Ecto neural progenitor cell (in vitro differentiated cells): ENCODE data around the gene SERPIND1.
A peak's percentile ranks its signal among the peaks of the same experiment; 100 is the strongest.

Source experiments
- DNase-seq: peaks from one replicate; pipeline ENCODE4 v3.0.0-alpha.2; 2018; ENCODE audit warnings: low spot score

Gene SERPIND1

GRCh38 chr22:20792966-20793728 lies 19.2 kb downstream of the SERPIND1 start:
- no peak for DNase-seq

DNA sequence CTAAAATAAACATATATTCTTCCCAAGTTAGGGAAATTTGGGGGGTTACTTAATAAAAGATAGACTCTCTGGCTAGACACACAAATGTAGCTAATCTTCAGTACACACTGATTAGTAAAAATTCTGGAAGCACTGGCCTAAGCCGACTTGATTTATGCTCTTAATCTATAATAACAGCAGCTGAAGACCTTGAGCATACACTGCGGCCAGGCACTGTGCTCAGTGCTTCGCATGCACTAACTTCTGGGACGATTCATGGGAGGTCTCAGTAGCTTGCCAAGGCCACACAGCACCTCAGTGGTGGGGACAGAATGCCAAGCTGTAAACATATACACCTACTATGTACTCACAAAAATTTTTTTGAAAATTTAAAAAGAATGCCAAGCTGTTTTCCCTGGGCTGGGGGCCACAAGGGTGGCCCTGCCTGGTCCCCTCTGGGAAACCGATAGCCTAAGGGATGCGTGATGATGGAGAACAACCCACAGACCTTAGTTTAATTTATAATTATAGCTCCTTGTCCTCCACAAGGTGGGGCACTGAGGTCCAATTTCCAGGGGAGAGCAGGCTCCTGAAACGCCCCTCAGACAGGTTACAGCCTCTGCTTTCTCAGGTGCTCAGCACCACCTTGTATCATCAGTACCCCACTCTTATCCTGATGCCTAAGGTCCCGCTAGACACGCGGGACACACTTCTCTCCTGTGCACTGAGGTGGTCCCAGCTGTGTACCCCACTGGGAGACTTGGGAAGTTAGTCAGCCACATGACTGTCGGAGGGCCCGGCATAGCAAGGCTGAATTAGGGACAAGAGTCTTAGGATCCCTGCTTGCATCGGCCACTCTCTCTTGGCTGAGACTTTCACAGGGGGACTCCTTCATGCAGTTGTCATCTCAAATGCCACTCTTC lies 20.1 kb downstream of the SERPIND1 start:
- no peak for DNase-seq

DNA sequence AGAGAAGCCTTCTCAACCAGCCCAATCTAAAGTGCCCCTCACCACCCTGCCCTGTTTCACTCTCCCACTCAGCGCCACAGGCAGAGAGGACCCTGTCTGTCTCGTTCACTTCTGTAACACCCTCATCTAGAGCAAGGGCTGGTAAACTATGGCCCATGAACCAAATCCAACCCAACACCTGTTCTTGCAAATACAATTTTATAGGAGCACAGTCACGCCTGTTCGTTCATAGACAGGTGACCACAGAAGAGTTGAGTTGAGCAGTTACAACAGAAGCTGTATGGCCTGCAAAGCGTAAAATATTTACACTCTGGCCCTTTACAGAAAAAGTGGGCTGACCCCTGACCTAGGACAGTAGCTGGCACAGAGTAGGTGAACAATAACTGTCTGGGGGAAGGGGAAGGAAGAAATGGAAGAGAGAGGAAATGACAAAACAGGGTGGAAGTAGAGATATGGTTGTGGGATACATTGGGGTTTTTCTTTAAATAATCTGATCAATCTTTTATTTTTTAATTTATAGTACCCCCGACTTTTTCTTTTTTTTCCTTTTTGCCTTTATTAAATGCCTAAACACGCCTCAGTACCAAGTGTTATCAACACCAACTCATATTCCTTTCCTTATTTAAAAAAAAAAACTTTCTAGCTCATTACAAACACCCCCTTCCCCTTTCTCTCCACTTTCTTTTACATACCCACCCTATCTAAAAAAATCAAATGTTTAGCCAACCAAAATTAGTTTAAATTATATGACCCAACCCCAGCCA lies 20.9 kb downstream of the SERPIND1 start:
- DNase-seq, result no peak

GRCh38 chr22:20796731-20797130 lies 22.8 kb downstream of the SERPIND1 start:
- DNase-seq, result no peak

DNA sequence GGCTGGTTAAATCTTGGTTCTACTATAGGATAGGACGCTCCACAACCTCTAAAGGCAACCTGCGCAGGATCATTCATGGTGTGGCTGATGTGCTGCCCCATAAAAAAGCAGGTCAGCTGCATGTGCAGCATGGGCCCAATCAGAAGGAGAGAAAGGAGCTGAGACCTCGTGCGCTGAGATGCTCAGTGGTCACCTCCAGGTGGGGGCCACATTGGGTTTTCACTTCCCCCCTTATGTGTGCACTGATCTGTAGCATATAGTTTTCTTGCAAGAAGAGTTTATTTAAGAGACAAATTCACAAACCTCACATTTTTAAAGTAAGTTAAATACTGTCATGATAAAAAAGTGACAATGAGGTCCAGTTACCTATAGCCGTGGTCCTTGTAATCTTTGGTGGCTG lies 24.3 kb downstream of the SERPIND1 start:
- DNase-seq, result no peak

GRCh38 chr22:20798974-20799373 lies 25.1 kb downstream of the SERPIND1 start:
- DNase-seq, result no peak

DNA sequence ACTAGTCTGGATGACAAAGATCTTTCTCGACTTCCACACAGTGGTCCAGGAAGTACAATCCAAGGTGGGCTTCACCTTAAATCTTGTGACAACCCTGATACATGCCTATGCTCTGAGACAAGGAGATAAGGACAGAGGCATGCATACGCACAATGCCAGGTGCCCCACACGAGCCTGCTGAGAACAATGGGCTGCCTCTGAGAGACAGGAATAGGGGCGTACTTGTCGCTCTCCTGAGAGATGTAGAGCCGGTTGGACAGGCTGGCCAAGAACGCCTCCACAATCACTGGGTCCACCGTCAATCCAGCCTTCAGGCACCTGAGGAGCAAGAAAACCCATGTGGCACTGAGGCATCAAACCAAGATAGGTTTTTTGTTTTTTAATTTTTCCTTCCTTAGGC lies 25.5 kb downstream of the SERPIND1 start:
- DNase-seq, result no peak

DNA sequence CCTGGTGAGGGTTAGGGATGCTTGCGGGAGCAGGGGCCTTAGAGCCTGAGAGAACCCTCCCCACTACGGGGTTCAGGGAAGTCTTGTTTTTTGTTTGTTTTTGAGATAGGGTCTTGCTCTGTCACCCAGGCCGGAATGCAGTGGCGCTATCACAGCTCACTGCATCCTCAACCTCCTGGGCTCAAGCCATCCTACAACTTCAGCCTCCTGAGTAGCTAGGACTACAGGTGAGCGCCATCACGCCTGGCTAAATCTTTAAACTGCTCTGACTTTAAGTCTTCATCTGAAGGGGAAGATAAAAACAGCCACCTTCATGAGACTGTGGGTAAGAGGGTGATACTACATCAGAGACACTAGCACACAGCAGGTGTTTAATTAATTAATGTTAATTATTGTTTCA lies 28.5 kb downstream of the SERPIND1 start:
- DNase-seq, result no peak

GRCh38 chr22:20802922-20803553 lies 29.1 kb downstream of the SERPIND1 start:
- no peak for DNase-seq

GRCh38 chr22:20803696-20804324 lies 29.9 kb downstream of the SERPIND1 start:
- peak; percentile 55 for DNase-seq

GRCh38 chr22:20804650-20805049 lies 30.7 kb downstream of the SERPIND1 start:
- DNase-seq, result no peak

DNA sequence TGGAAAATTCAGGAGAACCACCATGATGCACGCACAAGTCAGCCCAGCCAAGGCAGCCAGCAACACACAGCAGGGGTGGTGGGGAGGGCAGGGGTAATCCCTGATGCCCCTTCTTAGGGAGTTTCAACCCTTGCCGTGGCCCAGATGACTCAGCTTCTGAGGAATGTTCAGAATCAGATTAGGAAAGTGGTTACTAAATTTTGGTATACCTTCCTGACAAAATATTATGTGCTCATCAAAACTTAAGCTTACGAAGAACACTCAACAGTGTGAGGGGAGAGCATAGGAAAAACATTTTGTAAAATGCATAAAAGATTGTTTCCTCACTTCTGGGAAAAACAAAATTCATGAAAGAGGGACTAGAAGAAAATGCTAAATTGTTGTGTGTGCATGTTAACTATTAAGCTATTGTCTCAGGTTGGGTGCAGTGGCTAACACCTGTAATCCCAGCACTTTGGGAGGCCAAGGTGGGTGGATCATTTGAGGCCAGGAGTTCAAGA lies 32.1 kb downstream of the SERPIND1 start:
- DNase-seq, result no peak

- no peak for DNase-seq
Measured at GRCh38 chr22:20807315-20807752, 33.4 kb downstream of the SERPIND1 start.

DNA sequence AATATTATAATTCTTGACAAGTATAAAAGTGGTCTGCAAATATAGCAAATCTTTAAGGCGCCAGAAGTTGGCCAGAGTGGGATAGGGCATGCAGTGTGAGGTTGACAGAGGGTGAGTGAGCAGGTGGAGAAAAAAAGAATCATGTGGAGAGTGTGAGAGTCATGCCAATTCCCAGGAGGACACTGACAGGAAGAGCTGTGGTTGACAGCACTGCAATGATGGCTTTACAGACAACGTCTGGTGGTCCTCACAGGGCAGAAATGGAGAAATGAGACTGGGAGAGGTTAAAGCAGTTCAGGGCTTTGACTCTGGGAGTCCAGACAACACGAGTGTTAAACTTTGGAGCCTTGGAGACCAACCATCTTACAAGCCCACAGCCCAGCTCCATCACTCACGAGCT lies 34.9 kb downstream of the SERPIND1 start:
- no peak for DNase-seq

DNA sequence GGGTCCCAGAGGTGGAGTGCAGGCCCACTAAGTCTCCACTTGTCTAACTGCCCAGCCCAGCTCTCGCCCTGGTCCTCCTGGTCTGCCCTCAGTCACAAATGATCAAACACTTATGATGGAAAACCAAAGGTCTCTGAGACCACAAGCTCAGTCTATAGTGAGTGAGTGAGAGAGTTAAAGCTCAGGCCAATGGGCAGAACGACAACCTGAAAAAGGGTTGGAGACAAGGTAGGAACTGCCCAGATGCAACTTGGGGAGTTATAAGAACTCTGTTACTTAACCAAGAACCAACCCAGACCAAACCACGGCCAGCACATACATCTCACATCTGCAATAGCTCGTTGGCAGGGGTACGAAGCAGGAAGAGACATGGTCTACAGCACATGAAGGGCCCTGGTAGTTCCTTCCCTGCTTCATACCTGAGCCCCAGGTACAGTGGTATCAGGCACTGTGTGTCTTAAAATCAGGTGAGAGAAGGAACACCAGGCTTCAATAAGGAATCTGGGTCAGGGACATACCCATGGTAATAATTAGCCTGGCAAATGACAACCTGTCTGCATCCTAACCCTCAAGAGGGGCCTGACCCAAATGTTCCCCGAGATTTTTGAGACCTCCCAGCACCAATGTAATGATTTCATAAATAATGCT lies 35.7 kb downstream of the SERPIND1 start:
- no peak for DNase-seq

DNA sequence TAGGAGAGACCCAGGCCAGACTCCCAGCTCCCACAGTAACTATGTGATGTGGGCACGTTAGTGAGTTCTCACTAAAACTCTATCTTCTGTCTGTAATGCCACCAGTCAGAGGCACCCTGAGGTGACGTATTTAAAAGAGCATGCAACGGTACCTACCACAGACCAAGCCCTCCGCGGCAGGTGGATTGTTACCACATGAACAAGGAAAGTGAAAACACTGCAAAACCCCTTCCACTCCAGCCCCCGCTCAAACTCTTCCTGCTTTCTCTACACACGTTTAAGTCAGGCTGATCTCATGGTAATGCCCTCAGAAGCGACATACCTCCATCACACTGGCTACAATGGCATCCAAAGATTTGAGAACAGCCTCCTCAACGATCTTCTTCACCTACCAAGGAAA lies 36.7 kb downstream of the SERPIND1 start:
- no peak for DNase-seq

DNA sequence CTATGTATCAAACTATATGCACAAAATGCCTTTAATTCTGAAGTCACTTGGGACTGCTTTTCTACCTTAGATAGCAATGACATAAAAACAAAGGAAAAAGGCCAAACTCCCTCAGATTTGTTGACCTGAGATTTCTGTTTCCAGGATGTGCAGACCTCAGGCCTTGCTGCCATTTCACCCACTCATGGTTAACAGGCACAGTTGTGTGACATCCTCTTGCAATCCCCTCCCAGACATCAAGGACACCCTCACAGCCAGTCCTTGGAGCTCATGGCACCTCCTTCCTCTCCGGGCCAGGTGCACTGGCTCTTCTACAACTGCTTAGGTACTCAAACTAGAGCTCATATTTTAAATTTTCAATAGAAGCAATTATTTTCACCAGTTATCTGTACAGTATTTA lies 37.3 kb downstream of the SERPIND1 start:
- DNase-seq, result no peak

- no peak for DNase-seq
Measured at GRCh38 chr22:20811971-20812660, 38.2 kb downstream of the SERPIND1 start.

DNA sequence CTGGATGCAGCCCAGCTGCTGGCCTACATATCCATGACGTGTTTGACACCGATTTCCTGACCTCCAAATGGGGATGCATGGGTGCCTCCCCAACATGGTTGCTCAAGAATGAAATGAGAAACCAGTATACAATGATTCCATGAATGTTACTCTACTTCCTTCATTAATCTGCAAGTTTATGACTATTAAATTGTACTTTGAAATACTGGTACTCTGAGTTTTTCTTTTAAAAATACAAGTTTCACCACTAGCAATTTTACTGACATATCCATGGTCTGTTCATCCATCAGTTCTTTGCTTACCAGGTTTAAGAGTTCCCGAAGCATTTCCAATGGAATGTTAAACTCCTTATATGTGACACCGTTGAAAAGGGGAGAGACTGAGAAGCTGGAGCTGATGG lies 39.1 kb downstream of the SERPIND1 start:
- no peak for DNase-seq

DNA sequence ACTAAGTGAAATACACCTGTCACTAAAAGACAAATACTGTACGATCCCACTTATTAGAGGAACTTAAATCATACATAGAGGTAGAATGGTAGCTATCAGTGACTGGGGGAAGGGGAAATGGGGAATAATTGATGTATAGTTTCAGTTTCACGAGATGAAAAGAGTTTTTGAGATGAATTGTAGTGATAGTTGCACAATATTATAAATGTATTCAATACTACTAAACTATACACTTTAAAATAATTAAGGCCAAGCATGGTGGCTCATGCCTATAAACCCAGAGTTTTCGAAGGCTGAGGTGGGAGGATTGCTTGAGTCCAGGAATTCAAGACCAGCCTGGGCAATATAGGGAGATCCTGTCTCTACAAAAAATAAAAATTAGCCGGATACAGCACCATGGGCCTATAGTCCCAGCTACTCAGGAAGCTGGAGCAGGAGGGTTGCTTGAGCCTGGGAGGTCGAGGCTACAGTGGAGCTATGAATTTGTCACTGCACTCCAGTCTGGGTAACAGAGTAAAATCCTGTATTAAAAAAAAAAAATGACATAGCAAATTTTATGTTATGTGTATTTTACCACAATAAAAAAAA lies 40.4 kb downstream of the SERPIND1 start:
- no peak for DNase-seq
